GM18508 (cell line): ENCODE data around the gene AP3S2.

Source experiments
- ATAC-seq: cut with Tn5 transposase; IDR thresholded peaks from one replicate; pipeline ENCODE4 v1.9.1; 2021; ENCODE audit warnings: moderate number of reproducible peaks; ENCODE audit not compliant: insufficient read depth, unreplicated experiment

The AP3S2 gene

DNA sequence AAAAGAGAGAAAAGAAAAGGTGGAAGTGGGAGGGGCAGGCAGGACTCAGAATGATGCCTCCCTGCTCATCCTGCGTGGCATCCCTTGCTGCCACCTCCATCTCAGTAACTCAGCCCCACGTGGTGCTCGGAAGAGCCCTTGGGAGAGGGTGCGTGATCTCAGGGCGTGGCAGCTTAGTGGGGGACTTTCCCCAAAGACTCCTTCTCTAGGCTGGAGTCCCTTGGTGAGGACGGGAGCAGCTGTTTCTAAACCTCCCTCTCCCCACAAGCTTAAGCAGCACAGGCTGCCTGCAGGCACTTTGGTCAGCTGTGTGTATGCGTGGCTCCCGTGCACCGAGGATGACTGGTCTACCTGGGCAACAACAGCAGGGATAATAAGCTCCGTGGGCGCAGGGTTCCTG, 71.8 kb downstream of the AP3S2 start:
- no peak for ATAC-seq

DNA sequence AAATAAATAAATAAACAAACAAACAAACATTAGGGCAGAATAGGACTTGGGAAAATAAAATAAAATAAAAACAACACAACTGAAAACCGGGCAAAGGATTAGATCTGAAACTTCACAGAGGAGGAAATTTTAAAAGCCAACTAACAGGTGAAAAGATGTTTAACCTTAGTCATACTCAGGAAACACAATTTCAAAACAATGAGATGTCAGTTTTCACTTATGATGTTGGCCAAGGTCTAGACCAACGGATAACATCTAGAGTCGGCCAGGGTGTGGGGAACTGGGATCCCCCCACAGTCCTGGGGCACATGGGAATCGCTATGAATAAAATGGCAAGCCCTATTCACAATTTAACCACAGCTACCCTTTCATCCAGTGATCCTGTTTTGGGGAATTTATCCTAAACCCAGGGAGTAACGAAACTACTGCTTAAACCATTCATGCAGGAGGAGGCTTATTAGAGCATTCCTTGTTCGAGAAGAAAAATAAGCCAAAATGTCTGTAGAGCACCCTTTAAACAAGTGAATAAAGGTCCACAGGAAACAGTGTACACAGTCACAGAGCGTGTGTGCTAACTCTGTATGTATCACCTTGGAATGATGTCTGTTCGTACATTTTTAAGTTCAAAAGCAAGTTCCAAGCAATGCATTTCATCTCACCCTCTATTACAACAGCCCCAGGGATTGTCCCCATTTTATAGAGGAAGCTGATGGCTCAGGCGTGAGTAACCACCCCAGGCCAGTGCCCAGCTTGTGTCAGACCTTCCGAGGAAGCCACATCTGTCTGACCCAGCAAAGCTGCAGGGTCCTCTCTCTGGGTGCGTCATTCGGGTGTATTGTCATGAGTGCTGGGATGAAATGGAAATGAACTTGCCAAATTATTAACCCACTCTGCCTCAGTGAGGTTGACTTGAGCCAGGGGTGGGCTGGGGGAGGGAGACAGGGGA, 72.9 kb downstream of the AP3S2 start:
- ATAC-seq: no peak

DNA sequence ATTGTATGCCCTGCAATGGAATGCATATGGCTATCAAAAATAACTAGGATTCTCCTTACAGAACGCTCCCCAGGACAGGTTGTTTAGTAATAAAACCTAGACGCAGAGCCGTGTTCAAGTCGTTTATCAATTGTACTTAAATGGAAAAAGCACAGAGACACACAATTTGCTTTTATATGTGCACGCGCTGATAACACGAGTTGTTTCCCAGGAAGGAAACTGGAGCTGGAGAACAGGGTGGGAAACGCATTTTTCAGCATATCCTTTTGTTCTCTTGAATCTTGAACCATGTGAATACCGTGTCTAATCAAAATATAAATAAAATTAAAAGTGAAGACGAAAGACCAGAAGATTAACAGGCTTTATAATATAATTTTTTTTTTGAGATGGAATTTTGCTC, 75.5 kb downstream of the AP3S2 start:
- ATAC-seq: no peak

DNA sequence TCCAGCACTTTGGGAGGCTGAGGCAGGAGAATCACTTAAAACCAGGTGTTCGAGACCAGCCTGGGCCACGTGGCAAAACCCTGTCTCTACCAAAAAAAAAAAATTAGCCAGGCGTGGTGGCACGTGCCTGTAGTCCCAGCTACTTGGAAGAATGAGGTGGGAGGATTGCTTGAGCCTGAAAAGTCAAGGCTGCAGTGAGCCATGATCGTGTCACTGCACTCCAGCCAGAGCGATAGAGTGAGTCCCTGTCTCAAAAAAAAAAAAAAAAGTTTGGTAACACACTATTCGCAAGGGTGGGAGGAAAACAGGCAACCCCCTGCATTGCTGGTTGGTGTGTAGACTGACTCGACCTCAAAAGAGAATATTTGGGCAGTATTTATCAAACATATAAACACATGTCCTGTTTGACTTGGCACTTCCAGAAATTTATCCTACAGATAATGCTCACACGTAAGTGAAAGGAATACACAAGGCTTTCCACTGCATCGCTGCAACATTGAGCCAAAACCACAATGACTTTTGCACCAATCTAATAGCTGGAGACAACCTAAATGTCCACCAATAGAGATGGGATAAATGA, 76.0 kb downstream of the AP3S2 start:
- no peak for ATAC-seq

DNA sequence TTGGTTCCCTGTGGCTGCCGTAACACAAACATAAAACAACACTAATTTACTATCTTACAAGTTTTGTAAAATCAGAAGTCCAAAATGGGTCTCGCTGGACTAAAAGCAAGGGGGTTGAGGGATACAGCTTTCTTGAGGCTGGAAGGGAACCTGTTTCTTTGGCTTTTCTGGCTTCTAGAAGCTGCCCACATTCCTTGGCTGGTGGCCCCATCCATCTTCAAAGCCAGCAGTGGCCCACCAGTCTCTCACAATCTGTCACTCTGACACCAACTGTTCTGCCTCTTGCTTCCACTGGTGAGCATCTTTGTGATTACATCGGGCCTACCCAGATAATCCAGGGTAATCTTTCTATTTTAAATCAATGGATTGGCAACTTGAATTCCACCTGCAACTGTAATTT, 78.0 kb downstream of the AP3S2 start:
- ATAC-seq: no peak

DNA sequence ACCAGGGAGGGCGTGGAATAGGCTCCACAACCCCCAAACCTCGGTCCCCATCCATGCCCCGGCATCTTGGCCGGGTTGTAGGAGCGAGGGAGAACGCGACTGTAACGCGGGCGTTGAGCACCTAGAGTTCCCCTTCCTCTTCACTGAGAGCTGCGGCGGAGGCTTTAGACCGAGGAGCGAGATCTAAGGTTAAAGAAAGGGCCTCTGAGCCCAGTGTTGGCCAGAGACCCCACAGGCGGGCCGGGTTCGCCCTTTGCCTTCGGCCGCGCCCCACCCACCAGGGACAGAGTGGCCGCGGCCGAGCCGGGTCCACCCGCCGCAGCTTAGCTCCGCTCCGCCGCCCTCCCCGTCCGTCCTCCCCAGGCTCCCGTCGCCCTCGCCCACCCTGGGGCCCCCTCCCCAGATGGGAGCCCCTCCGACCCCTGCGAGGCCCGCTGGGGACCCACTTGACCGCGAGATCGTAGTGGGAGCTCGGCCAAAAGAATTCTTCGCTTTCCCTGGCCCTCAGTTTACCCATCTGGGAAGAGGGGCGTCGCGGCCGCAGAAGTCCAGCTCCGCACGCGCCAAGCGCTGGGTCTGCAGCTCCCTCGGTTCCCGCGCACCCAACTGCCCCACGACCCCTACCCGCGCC, 79.6 kb downstream of the AP3S2 start:
- no peak for ATAC-seq

DNA sequence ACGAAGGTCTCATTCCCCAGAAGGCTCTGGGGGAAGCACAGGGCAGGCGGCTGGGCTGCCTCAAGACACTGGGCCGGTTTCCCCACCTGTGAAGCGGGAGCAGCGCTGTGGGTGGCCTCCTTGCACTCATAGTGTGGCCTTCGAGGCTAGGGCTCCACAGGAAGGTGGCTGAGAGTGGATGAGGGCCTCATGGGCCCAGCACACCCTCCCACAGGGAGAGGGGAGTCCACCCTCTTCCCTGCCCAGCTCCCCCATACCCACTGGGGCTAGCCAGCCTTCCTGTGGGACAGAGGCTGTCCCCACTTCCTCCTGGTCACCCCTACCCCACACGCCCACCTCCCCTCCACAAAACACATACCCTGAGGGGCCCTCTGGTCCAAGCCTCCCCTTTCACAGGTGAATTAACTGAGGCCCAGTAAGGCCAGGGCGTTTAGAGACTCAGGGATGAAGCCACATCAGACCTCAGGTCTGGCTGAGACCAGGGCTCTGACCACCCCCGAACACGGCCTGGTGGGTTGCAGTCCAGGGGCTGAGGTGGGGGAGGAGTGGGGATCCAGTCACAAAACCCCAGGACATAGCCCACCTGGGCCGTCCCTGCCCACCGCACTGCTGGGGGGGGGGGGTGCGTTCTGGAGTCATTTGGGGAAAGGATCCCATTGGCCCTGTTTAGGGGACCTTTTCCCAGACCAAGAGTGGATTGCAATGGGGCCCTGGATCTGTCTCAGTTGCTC, 80.2 kb downstream of the AP3S2 start:
- no peak for ATAC-seq

DNA sequence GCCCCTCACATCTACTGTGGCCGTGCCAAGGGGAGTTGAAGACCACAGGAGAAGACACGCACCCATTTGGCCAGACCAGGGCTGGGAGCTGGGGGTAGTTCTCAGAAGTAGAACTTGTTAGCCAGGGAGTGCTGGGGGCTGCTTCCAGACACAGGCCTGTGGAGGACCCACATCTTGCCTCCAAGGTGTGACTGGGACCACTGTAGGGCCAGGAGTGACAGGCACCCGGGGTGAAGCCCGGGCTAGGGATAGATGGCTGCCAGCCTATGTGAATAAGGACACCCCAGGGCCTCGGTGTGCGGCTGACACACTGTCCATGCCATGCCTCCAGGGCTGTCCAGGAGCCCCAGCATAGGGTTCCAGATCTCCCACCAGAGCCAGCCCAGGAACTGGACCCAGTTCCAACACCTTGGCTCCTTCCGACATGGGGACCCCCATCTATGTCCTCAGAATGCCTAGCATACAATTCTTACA, 80.9 kb downstream of the AP3S2 start:
- ATAC-seq: no peak

DNA sequence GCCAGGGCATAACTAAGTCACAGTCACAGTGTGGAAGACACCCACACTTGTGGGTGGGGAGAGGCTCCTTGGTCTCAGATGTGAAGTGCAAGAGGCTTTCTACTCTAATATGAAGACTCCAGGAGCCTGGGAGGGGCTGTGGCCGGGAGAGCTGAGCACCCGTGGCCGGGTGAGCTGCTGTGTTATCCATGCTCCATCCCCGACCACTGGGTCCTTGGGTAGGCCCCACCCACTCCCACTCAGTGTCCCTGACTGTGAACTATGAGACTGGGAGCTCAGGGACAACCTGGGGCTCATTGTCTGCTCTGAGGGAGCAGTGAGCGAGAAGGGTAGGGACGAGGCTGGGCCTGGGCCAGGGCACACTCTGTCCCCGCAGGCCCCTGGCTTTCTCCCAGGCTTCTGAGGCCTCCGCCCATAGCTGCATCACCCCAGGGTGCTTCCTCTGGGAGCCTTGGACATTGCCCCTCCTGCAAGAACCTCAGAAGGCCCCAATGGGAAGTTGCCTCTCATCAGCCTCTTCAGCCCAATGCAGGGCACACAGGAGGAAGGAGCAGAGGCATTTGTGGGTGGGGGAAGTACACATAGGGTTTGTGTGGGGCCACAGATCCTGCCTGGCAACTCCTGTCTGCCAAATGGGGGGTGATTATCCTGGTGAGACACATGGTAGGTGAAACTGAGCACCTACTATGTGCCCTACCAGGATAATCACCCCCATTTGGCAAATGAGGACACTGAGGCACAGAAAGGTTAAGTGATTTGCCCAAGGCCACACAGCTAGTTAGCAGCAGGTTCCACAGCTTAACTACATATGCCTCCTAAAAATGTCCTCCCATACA, 81.6 kb downstream of the AP3S2 start:
- no peak for ATAC-seq

DNA sequence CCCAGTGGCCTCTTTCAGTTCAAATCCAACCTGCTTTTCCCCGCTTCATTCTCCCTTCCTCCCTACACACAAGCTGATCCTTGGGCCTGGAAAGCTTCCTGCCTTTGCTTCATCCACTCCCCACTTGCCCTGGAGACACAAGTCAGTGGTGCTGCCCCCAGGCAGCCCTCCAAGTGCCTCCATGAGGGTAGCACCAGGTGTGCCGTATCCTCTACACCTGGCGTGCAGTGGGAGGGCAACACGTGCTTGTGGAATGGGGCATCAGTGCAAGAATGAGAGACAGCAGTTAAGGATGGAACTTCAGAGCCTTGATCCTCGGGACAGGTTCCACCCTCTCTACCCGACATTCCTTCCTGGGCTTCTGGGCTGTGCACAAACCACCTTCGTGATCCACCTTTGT, 83.0 kb downstream of the AP3S2 start:
- no peak for ATAC-seq

DNA sequence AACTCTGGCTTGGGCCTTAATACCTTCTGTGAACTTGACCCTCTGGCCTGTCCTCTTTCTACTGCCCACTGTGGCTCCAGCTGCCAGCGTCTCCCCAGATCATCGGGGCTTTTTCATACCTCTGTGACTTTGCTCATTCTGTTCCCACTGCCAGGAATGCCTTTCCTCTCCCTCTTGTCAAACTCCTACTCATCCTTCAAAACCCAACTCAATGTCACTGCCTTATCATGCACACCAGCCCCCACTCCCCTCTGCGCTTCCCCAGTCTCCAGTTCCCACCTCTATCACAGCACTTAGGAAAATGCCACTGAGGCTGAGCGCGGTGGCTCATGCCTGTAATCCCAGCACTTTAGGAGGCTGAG, 84.0 kb downstream of the AP3S2 start:
- ATAC-seq: no peak

DNA sequence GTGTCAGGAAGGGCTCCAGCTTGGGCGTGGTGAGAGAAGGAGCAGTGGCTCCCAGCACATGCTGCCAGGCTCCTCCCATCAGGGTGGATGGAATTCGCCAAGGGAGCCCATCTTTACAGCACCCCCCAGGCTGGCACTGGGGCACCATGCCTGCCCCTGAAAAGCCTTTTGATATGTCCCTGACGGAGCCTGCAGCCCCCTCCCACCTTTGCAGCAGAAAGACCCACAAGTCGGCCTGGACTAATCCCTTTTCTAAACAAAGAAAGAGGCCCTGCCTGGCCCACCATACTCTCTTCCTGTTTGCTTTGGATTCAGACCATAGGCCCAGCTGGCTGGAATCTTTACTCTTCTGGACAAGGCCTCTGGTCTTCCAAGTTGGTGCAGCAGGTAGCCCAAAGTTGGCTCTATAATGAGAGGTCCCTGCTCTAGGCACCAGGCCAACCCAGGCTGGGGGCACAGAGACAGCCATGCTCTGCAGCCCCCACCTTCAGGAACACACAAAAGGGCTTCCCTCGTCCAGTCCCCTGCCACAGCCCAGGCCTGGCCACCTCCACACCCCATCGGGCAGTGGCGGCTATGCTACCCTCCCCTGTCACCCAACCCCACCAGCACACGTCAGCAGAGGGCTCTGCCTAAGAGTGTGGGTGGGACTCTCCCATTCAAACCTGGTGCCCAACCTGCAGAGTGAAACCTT, 84.6 kb downstream of the AP3S2 start:
- ATAC-seq: no peak

DNA sequence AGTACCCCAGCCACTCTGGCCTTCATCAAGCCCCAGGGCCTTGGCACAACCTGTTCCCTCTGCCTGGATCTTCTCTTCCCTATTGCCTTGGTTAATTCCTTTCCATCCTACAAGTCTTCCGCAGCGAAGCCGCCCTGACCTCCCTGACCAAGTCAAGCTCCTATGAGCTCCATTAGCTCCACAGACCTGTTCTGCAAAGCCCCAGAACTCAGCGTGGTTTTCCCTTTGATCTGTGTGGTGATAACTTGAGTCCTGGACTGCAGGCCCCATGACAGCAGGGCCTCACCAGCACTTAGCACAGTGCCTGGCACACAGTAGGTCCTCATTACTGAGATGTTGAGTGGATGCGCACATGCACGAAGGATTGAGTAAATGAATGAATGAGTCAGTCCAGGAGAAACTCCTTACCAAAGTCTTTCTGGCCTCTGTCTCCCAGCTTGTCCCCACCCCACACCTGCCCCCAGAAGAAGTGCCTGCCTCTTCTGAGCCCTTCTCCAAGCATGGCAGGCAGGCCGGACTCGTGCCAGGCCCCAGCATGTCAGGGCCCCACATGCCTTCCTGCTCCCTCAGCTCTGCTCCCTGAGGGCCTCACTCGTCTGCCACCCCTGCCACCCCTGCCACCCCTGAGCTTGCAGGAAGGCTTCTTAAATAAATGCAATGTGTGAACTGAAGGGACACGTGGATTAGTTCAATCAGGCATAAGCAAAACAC, 85.5 kb downstream of the AP3S2 start:
- no peak for ATAC-seq

DNA sequence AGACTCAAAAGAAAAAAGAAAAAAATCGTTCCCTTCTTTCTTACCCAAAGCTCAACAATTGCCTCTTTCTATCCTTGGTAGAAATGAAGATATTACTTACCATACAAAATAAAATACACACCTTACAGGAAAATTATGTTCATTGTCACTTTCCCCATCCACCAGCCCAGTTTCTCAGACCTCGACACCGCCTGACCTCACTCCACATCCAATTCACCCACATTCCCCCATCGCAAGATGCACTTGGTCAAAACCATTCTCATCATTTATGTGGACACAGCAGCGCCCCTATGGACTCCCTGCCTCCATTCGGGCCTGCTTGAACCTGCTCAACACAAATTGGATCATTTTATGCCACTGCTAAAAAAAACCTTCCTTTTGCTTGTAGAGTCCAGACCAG, 86.1 kb downstream of the AP3S2 start:
- no peak for ATAC-seq

DNA sequence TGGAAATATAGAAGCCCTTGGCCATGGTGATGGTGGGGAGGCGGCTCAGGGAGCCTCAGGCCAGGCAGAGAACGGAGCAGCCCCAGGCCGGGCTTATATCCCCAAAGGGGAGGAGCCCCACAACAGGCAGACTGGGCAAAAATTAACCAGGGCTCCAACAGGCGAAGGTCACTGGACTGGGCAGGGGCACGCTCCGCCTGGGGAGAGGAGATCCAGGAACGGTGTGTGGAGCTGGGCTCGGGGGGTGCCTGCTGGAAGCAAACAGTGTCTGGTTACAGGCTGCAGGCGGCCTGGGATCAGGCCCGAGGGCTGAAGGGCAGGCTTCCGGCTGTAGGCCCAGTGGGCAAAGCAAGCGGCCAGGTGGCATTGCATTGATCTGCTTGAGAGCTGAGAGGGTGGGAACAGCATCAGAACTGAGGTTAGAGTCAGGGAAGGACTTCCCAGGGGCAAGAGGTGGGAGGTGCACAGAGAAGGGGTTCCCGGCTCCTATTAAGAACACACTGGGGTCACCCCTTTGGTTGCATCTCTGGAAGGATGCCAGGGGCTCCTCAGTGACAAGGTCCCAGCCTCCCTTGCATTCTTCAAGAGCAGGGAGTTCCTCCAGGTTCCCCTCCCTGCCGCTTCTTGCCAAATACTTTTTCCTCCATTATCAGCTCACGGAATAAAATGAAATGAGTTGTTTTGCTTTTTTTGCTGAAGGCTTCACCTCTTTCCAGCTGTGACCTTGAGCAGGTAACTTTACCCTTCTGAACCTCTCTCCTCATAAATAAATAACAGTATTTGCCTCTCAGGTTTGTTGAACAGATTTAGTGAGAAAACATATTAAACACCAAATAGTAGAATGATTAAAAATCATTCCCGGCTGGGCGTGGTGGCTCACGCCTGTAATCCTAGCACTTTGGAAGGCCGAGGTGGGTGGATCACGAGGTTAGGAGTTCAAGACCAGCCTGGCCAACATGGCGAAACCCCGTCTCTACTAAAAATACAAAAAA, 86.9 kb downstream of the AP3S2 start:
- ATAC-seq: no peak

DNA sequence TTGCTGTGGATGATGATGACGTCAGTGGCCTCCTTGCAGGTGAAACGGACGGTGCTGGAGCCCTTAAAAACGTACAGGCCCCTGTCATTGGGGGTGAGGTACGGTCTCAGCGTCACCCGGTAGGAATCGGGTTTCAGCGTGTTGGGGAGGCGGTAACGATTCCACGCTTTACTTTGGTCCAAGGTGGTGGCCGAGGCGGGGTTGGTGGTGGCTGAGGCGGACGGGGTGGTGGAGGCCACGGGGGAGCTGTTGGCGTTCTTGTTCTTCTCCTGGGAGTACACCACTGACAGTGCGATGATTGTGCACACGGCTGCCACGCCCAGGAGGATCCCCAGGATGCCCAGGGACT, 87.6 kb downstream of the AP3S2 start:
- no peak for ATAC-seq
